Stimulated activated CD4-positive, alpha-beta T cell treated with anti-CD3 and anti-CD28 coated beads, Interleukin-2, amount 100 ng/mL, for 48 hours (primary cell): ENCODE data around the gene TMTC2.

Experiments
- DNase-seq, 2 donors: peaks; one replicate each; pipeline ENCODE4 v3.0.0-alpha.2; 2020

TMTC2 gene

DNA sequence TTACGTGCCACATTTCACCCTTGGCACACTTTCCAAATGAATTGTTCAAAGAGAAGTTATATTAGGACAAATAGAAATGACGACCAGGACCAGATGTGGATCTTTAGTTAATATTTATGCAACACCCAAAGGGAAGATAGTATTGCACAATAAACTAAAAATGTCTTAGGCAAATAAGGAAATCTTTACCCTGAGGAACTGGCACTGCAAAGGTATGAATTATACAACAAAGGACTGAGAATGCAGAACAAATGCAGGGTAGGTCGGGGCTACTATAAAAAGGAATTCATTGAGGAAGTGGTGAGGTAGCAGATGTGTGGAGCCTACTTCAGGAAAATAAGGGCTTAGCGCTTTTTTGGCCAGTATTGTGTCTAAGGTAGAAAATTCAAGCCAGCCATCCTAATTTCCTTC, 3.9 kb upstream of the TMTC2 start:
- DNase-seq = no peak

DNA sequence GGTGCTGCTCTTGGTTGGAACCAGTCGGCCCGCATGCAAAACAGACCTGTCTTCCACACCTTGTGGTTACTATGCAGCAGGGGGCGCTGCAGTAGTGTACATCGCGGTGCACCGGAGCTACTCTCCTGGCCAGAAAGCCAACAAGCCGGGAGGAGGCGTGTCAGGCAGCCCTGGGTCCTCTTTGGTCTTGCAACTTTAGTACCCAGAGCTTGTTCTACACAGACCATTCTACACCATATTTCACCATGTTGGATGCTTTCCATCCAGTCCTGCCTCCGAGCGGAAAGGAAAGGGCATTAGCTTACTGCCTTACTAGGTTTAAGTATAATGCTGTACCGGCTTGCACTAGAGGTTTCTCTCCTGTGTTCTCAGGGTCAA, 927 bp upstream of the TMTC2 start:
- peak; percentile 89 to 90 for DNase-seq

DNA sequence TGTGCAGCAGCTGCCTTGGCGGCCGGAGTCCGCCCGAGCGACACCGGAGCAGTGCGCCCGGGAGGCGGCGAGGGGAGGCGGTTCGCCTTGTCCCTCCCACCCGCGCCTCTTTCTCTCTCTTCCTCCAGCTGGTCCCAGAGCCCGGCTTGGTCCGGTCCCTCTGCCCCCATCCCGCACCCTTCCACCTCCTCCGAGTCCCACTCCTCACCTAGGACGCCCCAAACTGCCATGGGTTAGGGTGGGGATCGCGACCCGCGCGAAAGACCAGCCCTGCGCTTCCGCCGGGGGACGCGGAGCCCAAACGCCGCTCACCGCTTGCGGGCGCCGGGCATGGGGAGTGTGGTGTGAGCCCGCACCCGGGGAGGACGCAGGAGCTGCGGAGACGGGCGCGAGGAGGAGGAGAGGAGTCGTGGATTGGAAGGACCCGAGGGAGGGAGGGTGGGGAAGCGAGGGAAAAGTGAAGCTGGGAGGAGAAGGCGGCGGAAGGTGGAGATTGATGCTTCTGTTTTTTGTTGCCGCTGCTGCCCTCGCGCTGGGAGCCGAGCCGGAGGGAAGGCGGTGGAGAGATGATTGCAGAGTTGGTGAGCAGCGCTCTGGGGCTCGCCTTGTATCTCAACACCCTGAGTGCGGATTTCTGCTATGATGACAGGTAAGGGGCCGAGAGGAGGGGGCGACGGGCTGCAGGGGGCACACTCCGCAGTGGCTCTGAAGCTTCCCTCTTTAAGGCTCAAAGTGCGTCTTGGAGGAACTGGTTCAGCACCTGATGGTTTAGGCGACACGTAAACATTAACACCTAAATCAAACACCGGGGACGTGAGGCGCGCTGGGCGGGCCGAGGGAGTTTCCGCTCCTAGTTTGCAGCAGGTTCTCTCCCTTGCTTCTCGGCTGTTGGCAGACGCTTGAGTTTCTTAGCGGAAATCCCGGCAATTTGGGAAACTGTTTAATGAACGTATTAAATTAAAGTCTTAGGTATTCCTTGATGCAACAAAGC, 610 bp downstream of the TMTC2 start:
- peak; percentile 36 to 48 for DNase-seq

DNA sequence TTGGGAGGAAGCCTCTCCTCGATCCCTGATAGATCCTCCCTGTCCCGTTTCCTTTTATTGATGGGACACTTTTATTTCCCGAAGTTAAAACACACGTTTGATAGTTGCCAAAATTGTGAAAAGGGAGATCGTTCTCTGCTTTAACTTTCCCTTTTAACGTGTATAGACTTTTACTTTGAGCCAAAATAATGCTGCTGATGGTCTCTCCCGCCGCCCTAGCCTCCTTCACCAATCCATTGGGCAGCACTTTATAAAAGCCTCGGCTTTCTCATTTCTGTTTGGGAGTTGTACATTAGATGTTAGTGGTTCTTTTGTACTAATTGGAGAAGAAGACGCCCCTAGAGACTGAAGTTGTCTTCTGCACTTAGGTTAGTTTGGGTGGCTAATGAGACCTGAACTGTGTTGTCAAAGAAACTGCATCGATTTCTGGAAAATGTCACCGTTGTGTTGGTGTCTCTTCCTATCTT, 1.4 kb downstream of the TMTC2 start:
- no peak for DNase-seq

DNA sequence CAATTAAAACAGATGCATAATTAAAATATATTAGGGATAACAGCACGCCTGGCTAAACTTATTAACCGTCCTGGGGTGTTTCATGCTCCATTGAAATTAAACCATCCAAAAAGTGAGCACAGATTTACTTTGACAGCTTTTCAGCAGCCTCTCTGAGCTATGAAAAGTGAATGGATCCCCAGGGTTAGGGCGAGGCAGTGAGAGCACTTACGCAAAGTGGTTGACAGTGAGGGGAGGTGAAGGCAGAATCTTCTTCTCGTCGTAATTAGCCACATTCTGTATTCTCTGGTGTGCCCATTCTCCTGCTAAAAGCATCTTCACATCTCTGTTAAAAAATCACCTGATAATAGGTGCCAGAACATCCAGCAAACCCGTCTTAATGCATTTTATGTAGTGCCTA, 1.9 kb downstream of the TMTC2 start:
- DNase-seq = no peak

DNA sequence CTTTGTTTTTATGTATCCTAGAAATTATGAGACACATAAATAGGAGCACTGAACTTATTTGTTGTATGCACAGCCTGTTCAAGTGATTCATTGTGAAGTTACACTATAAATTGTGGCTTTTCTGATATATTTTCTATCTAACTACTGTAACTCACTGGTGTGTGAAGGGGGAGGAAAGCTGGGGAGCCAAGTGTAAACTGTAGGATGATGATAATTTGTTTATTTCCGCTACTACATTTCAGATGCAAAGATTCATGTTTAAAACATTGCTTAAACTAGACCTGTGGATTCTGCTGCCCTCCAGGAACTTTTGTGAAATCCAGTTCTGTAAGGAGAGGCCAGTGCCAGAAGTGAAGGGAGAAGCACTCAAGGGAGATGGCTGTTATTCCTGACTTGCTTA, 3.3 kb downstream of the TMTC2 start:
- no peak for DNase-seq

DNA sequence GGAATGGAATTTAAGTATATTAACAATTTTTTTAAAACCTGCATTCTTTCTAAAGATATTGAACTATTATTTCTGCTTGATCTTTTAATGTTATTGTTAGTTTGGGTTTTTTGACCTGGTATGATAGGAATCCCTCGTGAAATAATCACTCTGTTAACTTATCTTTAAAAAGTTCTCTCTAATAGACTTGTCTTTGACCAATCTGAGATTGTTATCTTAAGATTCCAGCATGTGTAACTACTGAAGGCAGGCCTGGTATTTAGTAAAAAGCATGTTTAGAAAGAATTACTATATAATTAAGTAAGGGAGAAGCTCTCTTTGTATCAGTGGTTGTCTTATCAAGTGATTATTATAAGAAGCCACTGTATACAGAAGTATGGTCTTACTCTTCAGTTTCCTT, 4.8 kb downstream of the TMTC2 start:
- DNase-seq = no peak

DNA sequence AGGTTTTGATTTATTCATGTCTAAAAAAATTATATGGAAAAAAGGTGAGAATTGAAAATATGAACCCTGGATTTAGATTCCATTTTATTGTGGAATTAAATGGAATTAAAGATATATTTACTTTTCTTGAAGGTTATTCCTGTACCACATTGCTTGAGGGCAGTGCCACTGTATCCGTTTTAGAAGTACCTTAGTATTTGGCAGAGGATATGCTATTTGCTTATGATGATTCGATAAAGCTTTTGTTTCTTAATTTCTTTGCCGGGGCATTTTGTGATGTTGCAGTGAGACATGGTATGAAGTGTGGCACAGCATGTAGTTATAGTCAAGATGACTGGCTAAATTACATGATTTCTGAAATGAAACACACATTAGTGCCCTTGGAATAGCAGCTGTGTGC, 7.6 kb downstream of the TMTC2 start:
- no peak for DNase-seq

DNA sequence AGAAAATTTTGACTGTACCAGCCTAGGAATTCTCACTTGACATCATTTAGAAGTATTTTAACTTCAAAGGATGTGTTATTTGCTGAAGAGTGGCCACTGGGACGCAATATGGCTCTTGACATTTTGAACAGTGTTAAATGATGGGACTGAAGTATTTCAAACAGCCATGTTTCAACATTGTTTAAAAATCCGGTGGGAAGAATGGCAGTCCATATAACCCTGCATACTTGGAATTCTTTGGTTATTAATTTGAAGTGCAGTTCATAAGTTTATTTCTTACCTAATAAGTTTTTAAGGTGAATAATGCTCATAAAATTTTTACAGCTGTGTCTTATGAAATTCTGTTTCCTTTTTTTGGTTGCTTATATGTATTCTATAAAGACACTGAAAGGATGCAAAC, 8.3 kb downstream of the TMTC2 start:
- no peak for DNase-seq

DNA sequence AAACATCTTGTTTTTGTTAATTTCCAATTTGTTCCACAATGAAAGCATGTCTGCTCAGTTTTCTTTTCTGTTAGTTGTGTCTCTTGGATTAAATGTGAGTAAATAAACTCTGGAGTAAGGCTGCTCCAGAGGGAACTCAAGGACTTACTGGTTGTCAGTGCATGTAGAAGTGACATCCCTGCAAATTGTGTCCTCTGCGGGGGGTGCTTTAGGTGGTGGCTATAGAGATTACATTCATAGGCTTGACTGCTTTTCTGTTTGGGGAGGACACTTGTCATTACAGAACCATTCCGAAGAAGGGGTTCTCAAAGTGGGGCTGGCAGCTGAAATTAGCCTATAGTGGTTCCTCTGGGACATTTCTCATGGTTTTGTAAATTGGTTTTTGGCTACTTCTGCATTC, 8.8 kb downstream of the TMTC2 start:
- no peak for DNase-seq

DNA sequence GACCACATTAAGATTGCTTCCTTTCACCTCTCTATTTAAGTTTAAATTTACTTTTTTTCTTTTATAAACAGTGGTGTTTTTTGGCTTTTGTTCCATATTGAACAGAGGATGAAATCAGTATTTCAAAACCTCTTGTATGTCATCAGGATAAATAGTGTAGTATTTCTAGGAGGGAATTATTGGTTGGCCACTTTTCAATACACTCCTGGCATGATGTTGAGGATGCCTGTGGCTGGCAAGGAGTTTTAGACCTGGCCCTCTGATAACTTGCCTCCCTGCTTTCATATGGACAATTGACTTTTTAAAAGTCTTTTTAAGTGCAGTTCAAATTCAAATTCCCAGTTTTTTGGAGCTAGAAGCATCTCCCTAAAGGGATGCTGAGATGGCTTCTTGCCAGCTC, 9.8 kb downstream of the TMTC2 start:
- no peak for DNase-seq

DNA sequence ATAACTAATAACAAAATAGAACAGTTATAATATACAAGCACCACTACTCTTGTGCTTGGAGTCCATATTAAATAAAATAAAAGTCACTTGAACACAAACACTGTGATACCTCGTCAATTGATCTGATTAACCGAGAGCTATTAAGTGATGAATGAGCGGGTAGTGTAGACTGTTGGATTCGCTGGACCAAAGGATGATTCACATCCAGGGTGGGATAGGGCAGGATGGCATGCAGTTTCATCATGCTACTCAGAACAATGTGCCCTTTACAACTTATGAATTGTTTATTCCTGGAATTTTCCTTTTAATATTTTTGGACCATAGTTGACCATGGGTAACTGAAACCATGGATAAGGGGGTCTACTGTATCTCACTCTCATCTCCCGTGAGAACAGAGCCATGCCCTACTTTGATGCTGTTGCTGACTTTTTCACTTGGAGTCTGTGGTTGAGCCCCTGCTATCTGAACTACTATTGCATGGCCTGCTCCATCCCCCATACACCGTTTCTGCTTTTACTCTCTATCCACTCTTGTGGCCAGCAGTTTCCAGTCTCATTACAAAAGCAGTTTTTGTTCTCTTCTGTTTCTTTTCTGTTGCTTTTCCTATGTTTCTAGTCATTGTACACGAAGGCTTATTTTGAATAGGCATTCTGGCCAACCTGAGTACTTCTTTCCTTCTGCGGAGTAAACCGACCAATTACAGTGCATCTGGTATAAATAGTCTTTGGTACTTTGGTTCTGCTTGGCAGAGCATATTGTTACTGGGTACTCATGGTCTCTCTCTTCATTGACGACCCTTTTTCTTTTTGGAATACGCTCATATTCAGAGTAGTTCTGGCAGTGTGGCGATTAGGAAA, 12.2 kb downstream of the TMTC2 start:
- no peak for DNase-seq

DNA sequence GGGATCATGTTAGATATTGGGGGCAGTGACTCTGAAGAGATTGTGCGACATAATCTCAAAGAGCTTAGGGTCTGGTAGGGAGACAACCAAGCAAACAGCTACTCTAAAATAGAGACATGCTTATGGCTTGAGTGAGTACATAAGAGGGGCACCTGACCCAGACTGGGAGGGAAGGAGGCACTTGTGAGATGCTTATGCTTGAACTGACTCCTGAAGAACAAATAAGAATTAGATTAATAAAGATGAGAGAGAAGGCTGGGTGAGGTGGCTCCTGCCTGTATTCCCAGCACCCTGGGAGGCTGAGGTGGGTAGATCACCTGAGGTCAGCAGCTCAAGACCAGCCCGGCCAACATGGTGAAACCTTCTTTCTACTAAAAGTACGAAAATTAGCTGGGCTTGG, 19.1 kb downstream of the TMTC2 start:
- no peak for DNase-seq

DNA sequence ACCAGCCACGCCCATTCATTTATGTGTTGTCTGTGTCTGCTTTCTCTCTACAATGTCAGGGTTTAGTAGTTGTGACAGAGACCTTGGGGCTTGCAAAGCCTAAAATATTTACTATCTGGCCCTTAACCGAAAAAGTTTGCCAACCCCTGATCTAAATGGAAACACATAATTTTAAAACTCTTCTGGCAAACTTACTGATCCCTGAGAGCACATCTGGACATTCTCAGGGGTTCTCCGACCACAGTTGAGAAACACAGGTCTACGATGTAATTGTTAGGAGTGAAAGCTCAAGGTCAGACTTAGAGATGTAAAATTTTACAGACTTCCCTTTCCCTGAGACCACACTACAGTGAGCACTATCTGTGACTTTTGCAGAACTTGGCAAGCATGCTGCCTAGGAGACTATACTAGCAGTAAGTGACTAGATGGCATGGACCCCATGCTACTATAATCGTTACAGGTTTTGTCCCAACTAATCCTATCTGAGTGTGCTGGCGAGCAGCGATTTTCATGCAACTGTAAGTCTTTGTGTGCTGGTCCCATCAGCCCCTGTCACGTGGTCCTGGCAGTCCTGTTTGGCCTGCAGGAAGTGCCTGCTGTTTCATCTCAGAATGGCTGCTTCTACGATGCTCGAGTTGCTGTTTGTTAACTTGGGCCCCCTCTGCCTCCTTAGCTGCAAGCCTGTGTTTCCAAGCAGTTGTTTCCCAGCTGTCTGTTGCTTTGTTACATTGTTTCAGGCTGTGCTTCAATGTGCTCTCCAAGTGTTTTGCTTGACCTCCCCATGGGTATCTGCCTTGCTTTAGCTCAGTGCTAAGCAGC, 21.6 kb downstream of the TMTC2 start:
- DNase-seq = no peak

DNA sequence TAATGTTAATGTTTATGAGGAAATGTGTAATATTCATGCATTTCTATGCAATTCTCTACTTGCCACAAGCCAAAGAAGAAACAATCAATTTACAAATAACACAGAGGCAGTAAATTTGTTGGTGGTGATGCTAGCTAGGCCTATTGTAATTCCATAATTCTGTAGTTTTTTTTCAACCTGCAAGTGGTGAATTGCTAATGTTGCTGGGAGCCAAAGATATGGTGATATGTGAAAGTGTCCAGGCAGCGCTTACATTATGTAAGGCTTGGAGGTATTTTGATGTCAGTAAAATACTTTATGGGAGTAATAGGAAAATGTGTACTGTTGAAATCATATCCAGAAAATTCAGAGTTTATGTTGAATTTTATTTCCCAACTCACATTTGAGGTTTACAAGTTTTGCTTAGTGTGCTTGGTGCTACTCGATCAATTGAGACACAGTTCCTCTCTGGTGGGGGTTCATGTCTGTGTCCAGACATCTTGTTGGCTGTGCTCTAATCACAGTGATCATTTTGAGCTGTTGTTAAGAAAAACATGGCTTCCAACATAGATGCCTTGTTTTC, 23.2 kb downstream of the TMTC2 start:
- DNase-seq = no peak

DNA sequence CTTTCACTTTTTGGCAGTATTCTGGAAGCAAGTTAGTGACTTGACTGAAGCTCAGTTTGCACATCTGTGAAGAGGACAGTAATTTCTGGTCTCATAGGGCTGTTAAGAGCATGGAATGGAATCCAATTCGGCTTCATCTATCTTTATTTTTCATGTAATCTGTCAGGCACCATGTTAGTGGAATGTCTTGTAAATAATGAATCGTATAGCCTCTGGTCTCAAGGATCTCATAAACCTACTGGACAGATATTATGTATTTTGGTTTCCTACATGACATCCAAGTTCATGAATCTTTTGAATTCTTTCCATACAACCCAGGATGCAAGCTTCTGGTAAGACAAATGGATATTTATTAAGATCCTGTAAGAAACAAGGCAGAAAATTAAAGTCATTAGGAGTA, 24.0 kb downstream of the TMTC2 start:
- no peak for DNase-seq

DNA sequence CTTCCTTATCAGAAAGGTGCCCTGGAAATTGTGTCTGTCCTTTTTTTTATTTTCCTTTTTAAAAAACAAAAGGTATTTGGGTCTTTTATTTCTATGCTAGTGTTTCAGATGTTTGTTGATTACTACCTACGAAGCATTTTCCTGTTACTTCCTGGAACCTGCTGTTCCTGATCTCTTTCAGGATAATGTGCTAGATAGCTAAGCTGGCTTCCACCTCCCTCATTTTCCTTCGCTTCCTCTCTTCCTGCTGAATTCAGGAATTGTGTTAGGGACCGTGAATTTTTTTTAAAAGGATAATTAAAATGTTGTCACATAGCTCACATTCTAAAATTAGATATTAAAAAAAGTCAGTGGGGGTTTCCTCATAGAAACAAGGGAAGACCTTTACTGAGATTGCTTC, 27.7 kb downstream of the TMTC2 start:
- DNase-seq = no peak

DNA sequence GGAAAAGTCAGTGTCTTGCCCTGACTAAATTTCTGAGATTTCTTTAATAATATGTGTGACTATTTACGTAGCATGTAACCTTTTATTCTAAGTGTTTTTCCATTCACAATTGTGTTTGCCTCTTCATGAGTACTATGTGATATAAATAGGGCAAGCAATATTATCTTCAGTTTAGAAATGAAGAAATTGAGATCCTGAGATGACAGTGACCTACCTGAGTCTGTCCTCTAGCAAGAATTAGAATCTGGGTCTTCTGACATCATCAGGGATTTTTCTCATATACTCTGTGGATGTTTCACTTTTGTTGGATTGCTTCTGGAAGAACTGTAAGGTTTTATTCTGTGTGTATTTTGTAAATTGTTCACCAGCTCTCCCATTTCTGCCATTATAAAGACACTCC, 35.0 kb downstream of the TMTC2 start:
- no peak for DNase-seq

DNA sequence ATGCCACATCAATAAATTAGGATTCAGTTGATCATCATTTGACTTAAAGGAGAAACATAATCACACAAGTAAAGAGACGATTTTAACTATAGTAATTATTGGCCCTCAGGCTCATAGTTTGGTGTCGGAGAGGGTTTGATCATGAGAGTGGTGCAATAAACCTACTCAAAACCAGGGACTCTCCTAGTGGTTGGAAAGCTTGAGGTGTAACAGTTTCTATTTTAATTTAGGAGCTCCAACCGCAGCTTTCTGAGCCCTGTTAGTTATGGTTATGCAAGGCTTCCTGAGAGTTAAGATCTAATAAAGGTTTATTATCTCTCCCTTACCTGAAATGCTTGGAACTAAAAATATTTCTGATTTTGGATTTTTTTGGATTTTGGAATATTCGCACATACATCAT, 36.4 kb downstream of the TMTC2 start:
- DNase-seq = peak in 1 of 2 donors; percentile 1

DNA sequence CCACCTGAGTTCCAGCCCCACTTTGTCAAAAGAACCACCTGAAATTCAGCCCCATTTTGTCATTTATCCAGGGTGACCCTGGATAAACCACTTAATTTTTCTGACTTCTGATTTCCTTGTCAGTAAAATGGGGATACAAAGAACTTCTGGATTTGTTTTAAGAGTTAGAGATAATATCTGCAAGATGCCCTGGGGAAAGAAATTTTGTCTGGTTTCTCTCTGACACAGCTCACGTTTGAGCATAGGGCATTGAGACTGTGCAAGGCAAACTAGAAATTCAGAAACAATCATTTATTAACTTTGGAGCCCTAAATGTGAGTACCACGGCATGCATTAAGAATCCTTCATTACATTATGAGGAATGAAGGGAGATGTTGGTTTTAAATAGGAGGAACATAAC, 37.2 kb downstream of the TMTC2 start:
- no peak for DNase-seq

DNA sequence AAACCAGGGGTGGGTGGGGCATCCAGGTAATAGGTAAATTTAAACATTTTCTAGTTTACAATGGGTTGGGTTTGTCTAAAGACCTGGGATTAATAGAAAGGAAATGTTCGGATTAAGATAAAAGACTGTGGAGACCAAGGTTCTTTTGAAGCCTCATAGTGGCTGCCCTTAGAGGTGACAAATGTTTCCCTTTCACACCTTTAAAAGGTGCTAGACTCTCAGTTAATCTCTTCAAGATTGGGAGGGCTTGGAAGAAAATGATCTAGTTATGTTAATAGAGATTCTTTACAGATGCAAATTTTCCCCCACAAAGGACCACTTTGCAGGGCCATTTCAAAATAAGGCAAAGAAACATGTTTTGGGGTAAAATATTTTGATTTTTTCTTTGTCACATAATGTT, 39.0 kb downstream of the TMTC2 start:
- DNase-seq = no peak

DNA sequence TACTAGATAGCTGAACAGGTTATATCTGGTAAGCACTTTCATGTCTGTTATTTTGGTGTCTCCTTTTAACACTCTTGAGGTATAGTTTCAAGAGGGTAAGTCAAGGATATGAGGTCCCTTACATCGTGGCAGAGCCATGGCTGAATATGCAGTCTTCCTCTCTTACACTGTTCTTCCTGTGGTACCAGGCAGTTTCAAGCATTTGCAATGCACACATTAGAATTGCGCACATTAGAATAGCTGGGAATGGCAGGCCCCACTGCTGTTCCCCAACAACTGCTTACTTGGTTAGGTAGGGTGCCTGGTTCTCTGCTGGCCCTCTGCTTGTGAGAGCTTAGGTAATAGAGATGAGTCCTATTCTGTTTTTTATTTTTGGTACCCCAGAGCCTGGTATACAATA, 41.2 kb downstream of the TMTC2 start:
- no peak for DNase-seq

DNA sequence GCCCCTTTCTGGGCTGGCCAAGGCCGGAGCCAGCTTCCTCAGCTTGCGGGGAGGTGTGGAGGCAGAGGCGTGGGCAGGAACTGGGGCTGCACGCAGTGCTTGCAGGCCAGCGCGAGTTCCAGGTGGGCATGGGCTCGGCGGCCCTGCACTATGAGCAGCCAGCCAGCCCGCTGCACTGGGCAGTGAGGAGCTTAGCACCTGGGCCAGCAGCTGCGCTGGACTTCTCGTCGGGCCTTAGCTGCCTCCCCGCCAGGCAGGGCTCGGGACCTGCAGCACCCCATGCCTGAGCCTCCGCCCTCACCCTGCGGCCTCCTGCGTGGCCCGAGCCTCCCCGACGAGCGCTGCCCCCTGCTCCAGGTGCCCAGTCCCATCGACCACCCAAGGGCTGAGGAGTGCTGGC, 42.0 kb downstream of the TMTC2 start:
- DNase-seq = no peak
